Transverse colon (tissue), 4 donors: ENCODE data around the gene CTSO.

Experiments used
- EP300 ChIP-seq: sonication (generic); formaldehyde crosslinking; IDR thresholded peaks from one replicate; pipeline ENCODE4 v1.6.1; 2017; ENCODE audit warnings: antibody characterized with exemption, low read depth
- POLR2A ChIP-seq: fragments of 450-650 bp; IDR thresholded peaks from one replicate; pipeline ENCODE4 v1.6.1; 2016; ENCODE audit warnings: antibody characterized with exemption, mild to moderate bottlenecking, moderate library complexity
- POLR2AphosphoS5 ChIP-seq, 3 donors: sonication (generic); formaldehyde crosslinking; IDR thresholded peaks; one replicate each; pipeline ENCODE4 v1.6.1; 2016; ENCODE audit warnings: antibody characterized with exemption in 3 of 3
- TF ChIP-seq, protein P1 (sequence below), 5 experiments: fragments of 200-600 bp in 3 of 5; fragments of 450-650 bp in 2 of 5; sonication (generic) in 3 of 5; IDR thresholded peaks; 1 replicate in 2 of 5; 2 replicates in 3 of 5; pipeline ENCODE4 v1.5.1; 2016 to 2017; ENCODE audit warnings: antibody characterized with exemption in 5 of 5, inconsistent platforms in 3 of 5, mild to moderate bottlenecking in 2 of 5, moderate library complexity in 1 of 5

DNA sequence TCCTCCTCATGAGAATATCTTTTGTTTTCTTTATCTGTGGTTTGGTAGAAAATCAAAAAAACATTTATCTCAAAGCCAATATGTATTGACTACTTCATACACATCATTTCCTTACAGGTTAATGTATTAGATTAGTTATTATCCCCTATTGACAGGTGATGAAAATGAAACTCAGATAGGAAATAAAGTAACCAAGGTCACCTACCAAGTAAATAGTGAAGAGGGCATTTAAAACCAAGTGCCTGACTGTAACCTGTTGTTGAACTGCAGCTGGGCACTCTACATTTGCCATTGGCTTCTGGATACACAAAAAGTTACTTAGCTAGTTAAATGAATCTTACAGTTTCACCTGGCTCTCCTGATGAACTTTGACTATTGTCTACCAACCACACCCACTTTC is 41.4 kb upstream of the CTSO start:
- TF ChIP-seq, protein P1, sequence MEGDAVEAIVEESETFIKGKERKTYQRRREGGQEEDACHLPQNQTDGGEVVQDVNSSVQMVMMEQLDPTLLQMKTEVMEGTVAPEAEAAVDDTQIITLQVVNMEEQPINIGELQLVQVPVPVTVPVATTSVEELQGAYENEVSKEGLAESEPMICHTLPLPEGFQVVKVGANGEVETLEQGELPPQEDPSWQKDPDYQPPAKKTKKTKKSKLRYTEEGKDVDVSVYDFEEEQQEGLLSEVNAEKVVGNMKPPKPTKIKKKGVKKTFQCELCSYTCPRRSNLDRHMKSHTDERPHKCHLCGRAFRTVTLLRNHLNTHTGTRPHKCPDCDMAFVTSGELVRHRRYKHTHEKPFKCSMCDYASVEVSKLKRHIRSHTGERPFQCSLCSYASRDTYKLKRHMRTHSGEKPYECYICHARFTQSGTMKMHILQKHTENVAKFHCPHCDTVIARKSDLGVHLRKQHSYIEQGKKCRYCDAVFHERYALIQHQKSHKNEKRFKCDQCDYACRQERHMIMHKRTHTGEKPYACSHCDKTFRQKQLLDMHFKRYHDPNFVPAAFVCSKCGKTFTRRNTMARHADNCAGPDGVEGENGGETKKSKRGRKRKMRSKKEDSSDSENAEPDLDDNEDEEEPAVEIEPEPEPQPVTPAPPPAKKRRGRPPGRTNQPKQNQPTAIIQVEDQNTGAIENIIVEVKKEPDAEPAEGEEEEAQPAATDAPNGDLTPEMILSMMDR (IDR thresholded peaks at IDR 0.05): no peak
- no peak for TF ChIP-seq POLR2AphosphoS5 (IDR thresholded peaks at IDR 0.05)
- TF ChIP-seq EP300: no peak
- no peak for TF ChIP-seq POLR2A
